OCI-LY1 (cell line): ENCODE data around the gene SEPSECS.
"Not testable (repeated sequence)": the region's sequence is repeated elsewhere in the genome, so short reads cannot be mapped to it uniquely, and the experiment has no call there.

Source experiments
- H2AFZ ChIP-seq: fragments of 200-600 bp; sonication (generic), shearing (Covaris generic); 2 replicates; pipeline ENCODE4 v1.6.0; 2014; ENCODE audit warnings: antibody characterized with exemption, mild to moderate bottlenecking, low read length
- H3F3A ChIP-seq: fragments of 200-600 bp; sonication (generic), shearing (Covaris generic); 2 replicates; pipeline ENCODE4 v1.6.0; 2014; ENCODE audit warnings: mild to moderate bottlenecking, antibody characterized with exemption, low read length, moderate library complexity; ENCODE audit not compliant: insufficient read depth
- H3K27ac ChIP-seq: fragments of 200-600 bp; sonication (generic); 2 replicates; pipeline ENCODE4 v1.5.1; 2014; ENCODE audit warnings: low read length, mixed run types, mild to moderate bottlenecking, low read depth; ENCODE audit not compliant: poor library complexity, severe bottlenecking
- H3K27me3 ChIP-seq: fragments of 200-600 bp; sonication (generic); 2 replicates; pipeline ENCODE4 v1.6.0; 2014; ENCODE audit warnings: antibody characterized with exemption, mild to moderate bottlenecking, low read length, moderate library complexity; ENCODE audit not compliant: insufficient read depth
- H3K36me3 ChIP-seq: fragments of 200-600 bp; sonication (generic); 2 replicates; pipeline ENCODE4 v1.6.1; 2014; ENCODE audit warnings: mild to moderate bottlenecking, antibody characterized with exemption, low read length, moderate library complexity, mixed read lengths; ENCODE audit not compliant: insufficient read depth
- H3K4me1 ChIP-seq: fragments of 200-600 bp; sonication (generic); 2 replicates; pipeline ENCODE4 v1.5.1; 2014; ENCODE audit warnings: mild to moderate bottlenecking, low read length, moderate library complexity; ENCODE audit not compliant: insufficient read depth, severe bottlenecking
- H3K4me2 ChIP-seq: fragments of 200-600 bp; sonication (generic), shearing (Covaris generic); 2 replicates; pipeline ENCODE4 v1.6.1; 2014; ENCODE audit warnings: low read length
- H3K4me3 ChIP-seq: fragments of 200-600 bp; sonication (generic); 2 replicates; pipeline ENCODE4 v1.5.1; 2014; ENCODE audit warnings: low read length, low read depth, mild to moderate bottlenecking, mixed read lengths; ENCODE audit not compliant: poor library complexity, severe bottlenecking
- H3K79me2 ChIP-seq: fragments of 200-600 bp; shearing (Covaris generic); 2 replicates; pipeline ENCODE4 v1.6.1; 2016; ENCODE audit warnings: mixed run types, low read length, mixed read lengths; ENCODE audit not compliant: insufficient read depth
- H3K9ac ChIP-seq: fragments of 200-600 bp; sonication (generic), shearing (Covaris generic); 2 replicates; pipeline ENCODE4 v1.6.1; 2014; ENCODE audit warnings: mild to moderate bottlenecking, low read length, mixed read lengths
- H3K9me2 ChIP-seq: fragments of 200-600 bp; sonication (generic), shearing (Covaris generic); 2 replicates; pipeline ENCODE4 v1.6.1; 2014; ENCODE audit warnings: low read depth, mild to moderate bottlenecking, low read length, mixed read lengths
- H3K9me3 ChIP-seq: fragments of 200-600 bp; shearing (Covaris generic); 2 replicates; pipeline ENCODE4 v1.6.1; 2014; ENCODE audit warnings: low read length, mixed read lengths
- H4K20me1 ChIP-seq: fragments of 200-600 bp; sonication (generic), shearing (Covaris generic); 2 replicates; pipeline ENCODE4 v1.6.0; 2016; ENCODE audit warnings: mild to moderate bottlenecking, low read length; ENCODE audit not compliant: insufficient read depth
- CTCF ChIP-seq: fragments of 200-600 bp; sonication (generic), shearing (Covaris generic); IDR thresholded peaks from 2 replicates; pipeline ENCODE4 v1.5.1; 2017; ENCODE audit warnings: mild to moderate bottlenecking, antibody characterized with exemption, low read length, moderate library complexity, mixed read lengths
- EZH2 ChIP-seq: fragments of 200-600 bp; sonication (generic), shearing (Covaris generic); IDR thresholded peaks from 2 replicates; pipeline ENCODE4 v1.8.0; 2017; ENCODE audit warnings: borderline replicate concordance, mixed run types, mild to moderate bottlenecking, antibody characterized with exemption, low read length, moderate library complexity, mixed read lengths

Gene SEPSECS

GRCh38 chr4:25088093-25088952 is 71.9 kb downstream of the SEPSECS start:
- Histone ChIP-seq H3K4me1 (no peaks in the 10 kb centered on the region), H2AFZ (no peak overlapping the region)

GRCh38 chr4:25085671-25086070 is 74.6 kb downstream of the SEPSECS start:
- no peak overlapping the region for H3K4me2 ChIP-seq
- no peak overlapping the region for H3K4me3 ChIP-seq
- TF ChIP-seq EZH2: no peak
- TF ChIP-seq CTCF: no peak
- H4K20me1 ChIP-seq: no peaks in the 10 kb centered on the region
- H3K4me1 ChIP-seq: no peaks in the 10 kb centered on the region
- no peaks in the 10 kb centered on the region for H3K9me2 ChIP-seq
- no peaks in the 10 kb centered on the region for H3K27me3 ChIP-seq
- no peaks in the 10 kb centered on the region for H3K9me3 ChIP-seq
- no peaks in the 10 kb centered on the region for H3F3A ChIP-seq
- no peaks in the 10 kb centered on the region for H3K36me3 ChIP-seq
- H3K9ac ChIP-seq: no peak overlapping the region
- no peak overlapping the region for H2AFZ ChIP-seq
- no peaks in the 10 kb centered on the region for H3K79me2 ChIP-seq
- H3K27ac ChIP-seq: no peak overlapping the region

More at GRCh38 chr4:25088093-25088952, 71.9 kb downstream of the SEPSECS start:
- H3K4me2 ChIP-seq: no peak overlapping the region
- no peaks in the 10 kb centered on the region for H3K79me2 ChIP-seq
- no peaks in the 10 kb centered on the region for H3K9me2 ChIP-seq
- H3K27ac ChIP-seq: no peak overlapping the region
- H3K9me3 ChIP-seq: no peaks in the 10 kb centered on the region
- H3K9ac ChIP-seq: no peak overlapping the region
- H3K27me3 ChIP-seq: no peaks in the 10 kb centered on the region
- no peaks in the 10 kb centered on the region for H3K36me3 ChIP-seq
- no peaks in the 10 kb centered on the region for H3F3A ChIP-seq
- no peaks in the 10 kb centered on the region for H4K20me1 ChIP-seq
- no peak for TF ChIP-seq CTCF
- TF ChIP-seq EZH2: no peak
- no peak overlapping the region for H3K4me3 ChIP-seq

- not testable (repeated sequence) for H3K79me2 ChIP-seq, H2AFZ ChIP-seq, H3K4me2 ChIP-seq, H3K9me2 ChIP-seq, H4K20me1 ChIP-seq, H3K9me3 ChIP-seq, H3F3A ChIP-seq, H3K27ac ChIP-seq, H3K9ac ChIP-seq, H3K36me3 ChIP-seq, H3K27me3 ChIP-seq, H3K4me3 ChIP-seq, H3K4me1 ChIP-seq
Measured at GRCh38 chr4:25083441-25083840, 76.8 kb downstream of the SEPSECS start.
